Measurements from ENCODE around the gene ZNF25.
"Not testable (repeated sequence)": the region's sequence is repeated elsewhere in the genome, so short reads cannot be mapped to it uniquely, and the experiment has no call there.

The ZNF25 gene

DNA sequence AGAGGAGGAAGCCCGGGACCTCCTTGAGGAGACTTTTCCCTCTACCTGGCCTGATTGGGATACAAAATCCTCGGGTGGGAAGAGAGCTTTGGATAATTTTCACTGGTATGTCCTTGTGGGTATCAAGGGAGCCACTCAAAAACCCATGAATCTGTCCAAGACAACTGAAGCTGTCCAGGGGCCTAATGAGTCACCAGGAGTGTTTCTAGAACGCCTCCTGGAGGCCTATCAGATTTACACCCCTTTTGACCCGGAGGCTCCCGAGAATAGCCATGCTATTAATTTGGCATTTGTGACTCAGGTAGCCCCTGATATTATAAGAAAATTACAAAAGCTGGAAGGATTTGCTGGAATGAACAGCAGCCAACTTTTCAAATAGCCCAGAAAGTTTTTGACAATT lies 38.6 kb downstream of the ZNF25 start:
- DNase-seq: no peak

DNA sequence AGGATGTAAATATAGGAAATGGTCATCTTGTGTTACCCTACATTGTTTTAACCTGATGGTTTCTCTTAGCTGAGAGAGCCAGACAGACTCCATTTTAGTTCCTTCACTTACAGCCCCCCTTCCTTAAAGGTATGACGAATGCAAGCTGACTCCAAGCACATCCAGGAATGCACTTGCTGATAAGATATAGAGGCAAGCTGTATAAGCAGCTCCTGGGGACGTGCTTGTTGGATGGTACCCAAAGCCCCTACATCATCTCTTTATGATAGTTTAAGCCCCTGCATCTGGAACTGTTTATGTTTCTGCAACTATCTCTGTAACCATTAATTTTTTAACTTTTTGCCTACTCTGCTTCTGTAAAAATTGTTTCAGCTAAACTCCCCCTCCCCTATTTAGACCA lies 41.7 kb downstream of the ZNF25 start:
- no peak for DNase-seq

DNA sequence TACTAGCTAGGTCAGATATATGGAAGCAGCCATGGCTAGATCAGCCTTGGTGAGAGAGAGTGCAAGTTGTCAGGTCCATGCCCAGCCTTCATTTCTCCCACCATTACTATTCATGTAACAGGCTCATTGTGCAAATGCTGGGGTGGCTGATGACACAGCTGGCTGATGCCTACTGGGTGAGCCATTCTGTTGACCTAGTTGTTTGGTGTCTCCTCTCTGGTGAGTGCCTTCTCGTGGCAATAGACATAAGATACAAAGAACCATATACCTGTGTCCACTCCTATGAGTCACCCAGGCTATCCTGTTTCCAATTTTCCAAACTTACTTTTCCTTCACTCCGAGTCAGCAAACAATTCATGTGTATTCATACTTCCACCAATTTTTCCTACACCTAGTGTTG lies 46.0 kb downstream of the ZNF25 start:
- DNase-seq: no peak

DNA sequence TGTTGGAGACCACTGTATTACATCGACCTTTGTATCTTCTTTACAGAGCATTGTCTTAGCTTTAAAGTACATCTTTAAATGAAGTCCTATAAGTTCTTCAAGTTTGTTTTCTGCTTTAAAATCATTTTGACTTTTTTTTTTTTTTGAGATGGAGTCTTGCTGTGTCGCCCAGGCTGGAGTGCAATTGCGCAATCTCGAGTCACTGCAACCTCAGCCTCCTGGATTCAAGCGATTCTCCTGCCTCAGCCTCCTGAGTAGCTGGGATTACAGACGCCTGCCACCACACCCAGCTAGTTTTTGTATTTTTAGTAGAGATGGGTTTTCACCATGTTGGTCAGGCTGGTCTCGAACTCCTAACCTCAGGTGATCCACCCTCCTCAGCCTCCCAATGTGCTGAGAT lies 68.3 kb downstream of the ZNF25 start:
- DNase-seq: not testable (repeated sequence)

DNA sequence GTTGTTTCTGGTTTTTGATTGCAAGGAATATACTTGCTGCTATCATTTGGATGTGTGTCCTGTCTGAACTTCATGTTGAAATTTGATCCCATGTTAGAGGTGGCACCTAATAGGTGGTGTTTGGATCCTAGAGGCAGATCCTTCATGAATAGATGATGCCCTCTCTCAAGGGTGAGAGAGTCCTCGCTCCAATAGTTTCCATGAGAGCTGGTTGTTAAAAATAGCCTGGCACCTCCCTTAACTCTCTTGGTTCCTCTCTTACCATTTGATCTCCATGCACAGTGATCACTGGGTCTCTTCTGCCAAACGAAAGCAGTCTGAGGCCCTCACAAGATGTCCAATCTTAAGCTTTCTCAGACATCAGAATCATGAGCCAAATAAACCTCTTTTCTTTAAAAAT lies 70.1 kb downstream of the ZNF25 start:
- DNase-seq: no peak
